Smooth muscle cell (in vitro differentiated cells): Measurements from ENCODE around the gene HMSD. TPM values are rescaled to one million over a fixed set of nuclear protein-coding genes. Genes with fewer than 3 reads are reported as not detected.

Experiments
- DNase-seq: peaks from one replicate; lab custom pipeline; 2025; ENCODE audit not compliant: unreplicated experiment; lab: John Stamatoyannopoulos, UW
- H2AFZ ChIP-seq: fragments of 200-600 bp; sonication (generic); 2 replicates; pipeline ENCODE4 v1.6.0; 2016; ENCODE audit warnings: antibody characterized with exemption, low read depth, mild to moderate bottlenecking
- H3F3A ChIP-seq: fragments of 200-600 bp; sonication (generic); 2 replicates; pipeline ENCODE4 v1.6.0; 2017; ENCODE audit warnings: antibody characterized with exemption, low read depth
- H3K27ac ChIP-seq: fragments of 200-600 bp; sonication (generic); 2 replicates; pipeline ENCODE4 v1.5.1; 2016; ENCODE audit warnings: low read depth, mild to moderate bottlenecking
- H3K27me3 ChIP-seq: fragments of 200-600 bp; sonication (generic); 2 replicates; pipeline ENCODE4 v1.6.1; 2016; ENCODE audit warnings: low read depth, mild to moderate bottlenecking
- H3K36me3 ChIP-seq: fragments of 200-600 bp; sonication (generic); 2 replicates; pipeline ENCODE4 v1.5.1; 2016; ENCODE audit warnings: low read depth
- H3K4me1 ChIP-seq: fragments of 200-600 bp; sonication (generic); 2 replicates; pipeline ENCODE4 v1.5.1; 2016; ENCODE audit warnings: low read depth
- H3K4me2 ChIP-seq: fragments of 200-600 bp; sonication (generic); 2 replicates; pipeline ENCODE4 v1.6.0; 2016; ENCODE audit warnings: mild to moderate bottlenecking
- H3K4me3 ChIP-seq: fragments of 200-600 bp; sonication (generic); 2 replicates; pipeline ENCODE4 v1.5.1; 2016; ENCODE audit warnings: mild to moderate bottlenecking
- H3K79me2 ChIP-seq: fragments of 200-600 bp; sonication (generic); 2 replicates; pipeline ENCODE4 v1.6.0; 2016; ENCODE audit warnings: low read depth, mild to moderate bottlenecking
- H3K9ac ChIP-seq: fragments of 200-600 bp; sonication (generic); 2 replicates; pipeline ENCODE4 v1.6.0; 2016; ENCODE audit warnings: low read depth
- H3K9me3 ChIP-seq: fragments of 200-600 bp; sonication (generic); replicated peaks from 2 replicates; pipeline ENCODE4 v1.5.1; 2016; ENCODE audit warnings: low read depth
- H4K20me1 ChIP-seq: fragments of 200-600 bp; sonication (generic); 2 replicates; pipeline ENCODE4 v1.6.0; 2016; ENCODE audit warnings: low read depth
- WGBS: methylation state at CpG from one replicate; pipeline ENCODE4 v1.1.7; 2016; ENCODE audit warnings: low lambda C conversion rate; 5-methylcytosine and 5-hydroxymethylcytosine counted together
- polyA plus RNA-seq: library from polyadenylated mRNA; unstranded; fragments of >200 nt; fragmentation: Nextera tagmentation; extraction: Ambion mirVana; gene quantifications from 2 replicates; pipeline ENCODE4 v1.2.1, GENCODE V29; 2016
- total RNA-seq: library from RNA; depleted of rRNA; stranded (reverse); fragments of >200 nt; gene quantifications from 2 replicates; pipeline ENCODE4 v1.2.3, GENCODE V29; 2014
- TF ChIP-seq, protein P1 (sequence below): fragments of 200-600 bp; sonication (generic); IDR thresholded peaks from 2 replicates; pipeline ENCODE4 v1.5.1; 2017; ENCODE audit warnings: borderline replicate concordance, mild to moderate bottlenecking, antibody characterized with exemption; ENCODE audit not compliant: insufficient read depth, poor library complexity, severe bottlenecking

The HMSD gene
- total and polyA plus RNA-seq, 2 experiments from 2014 or later = 0.26 TPM; not detected in 1

GRCh38 chr18:63969942-63970808 lies 21.1 kb downstream of the HMSD start, which contains the start of gene SERPINB8:
SERPINB8 (plus strand) TSS chr18:63970081; CDS start chr18:63978309, 8,228 bp downstream.
- H3K4me1 ChIP-seq = peaks cover 9% of the 10 kb centered on the region

GRCh38 chr18:63970809-63971205 lies 21.7 kb downstream of the HMSD start:
- TF ChIP-seq, protein P1, sequence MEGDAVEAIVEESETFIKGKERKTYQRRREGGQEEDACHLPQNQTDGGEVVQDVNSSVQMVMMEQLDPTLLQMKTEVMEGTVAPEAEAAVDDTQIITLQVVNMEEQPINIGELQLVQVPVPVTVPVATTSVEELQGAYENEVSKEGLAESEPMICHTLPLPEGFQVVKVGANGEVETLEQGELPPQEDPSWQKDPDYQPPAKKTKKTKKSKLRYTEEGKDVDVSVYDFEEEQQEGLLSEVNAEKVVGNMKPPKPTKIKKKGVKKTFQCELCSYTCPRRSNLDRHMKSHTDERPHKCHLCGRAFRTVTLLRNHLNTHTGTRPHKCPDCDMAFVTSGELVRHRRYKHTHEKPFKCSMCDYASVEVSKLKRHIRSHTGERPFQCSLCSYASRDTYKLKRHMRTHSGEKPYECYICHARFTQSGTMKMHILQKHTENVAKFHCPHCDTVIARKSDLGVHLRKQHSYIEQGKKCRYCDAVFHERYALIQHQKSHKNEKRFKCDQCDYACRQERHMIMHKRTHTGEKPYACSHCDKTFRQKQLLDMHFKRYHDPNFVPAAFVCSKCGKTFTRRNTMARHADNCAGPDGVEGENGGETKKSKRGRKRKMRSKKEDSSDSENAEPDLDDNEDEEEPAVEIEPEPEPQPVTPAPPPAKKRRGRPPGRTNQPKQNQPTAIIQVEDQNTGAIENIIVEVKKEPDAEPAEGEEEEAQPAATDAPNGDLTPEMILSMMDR = no peak
- Histone ChIP-seq H3K9ac (peak overlapping the region; percentile 93), H2AFZ (peak overlapping the region; percentile 42), H3F3A (peaks cover 2% of the 10 kb centered on the region), H3K79me2 (peaks cover 26% of the 10 kb centered on the region), H3K27ac (peak overlapping the region; percentile 96), H3K9me3 (no peaks in the 10 kb centered on the region), H4K20me1 (no peaks in the 10 kb centered on the region), H3K27me3 (no peaks in the 10 kb centered on the region), H3K4me2 (peak overlapping the region; percentile 91), H3K36me3 (no peaks in the 10 kb centered on the region), H3K4me3 (peak overlapping the region; percentile 77), H3K4me1 (peaks cover 9% of the 10 kb centered on the region)
- WGBS = 8% methylated on average over 18 of the region's 18 CpGs
- DNase-seq = peak; percentile 43

More at GRCh38 chr18:63969942-63970808, 21.1 kb downstream of the HMSD start, which contains the start of gene SERPINB8:
- under 1% methylated on average over 57 of the region's 62 CpGs for WGBS
- H3K4me3 ChIP-seq = peak within 1 kb of the TSS; percentile 77
- peaks cover 21% of the 10 kb centered on the region for H3K79me2 ChIP-seq
- no peaks in the 10 kb centered on the region for H3K9me3 ChIP-seq
- peak within 1 kb of the TSS; percentile 96 for H3K27ac ChIP-seq
- TF ChIP-seq, protein P1 = no peak
- no peaks in the 10 kb centered on the region for H3K27me3 ChIP-seq
- peak within 1 kb of the TSS; percentile 91 for H3K4me2 ChIP-seq
- H3K36me3 ChIP-seq = no peaks in the 10 kb centered on the region
- DNase-seq = peak; percentile 75
- H3K9ac ChIP-seq = peak within 1 kb of the TSS; percentile 93
- H3F3A ChIP-seq = peaks cover 2% of the 10 kb centered on the region
- H2AFZ ChIP-seq = peak within 1 kb of the TSS; percentile 54
- H4K20me1 ChIP-seq = no peaks in the 10 kb centered on the region

GRCh38 chr18:63971320-63972001 lies 22.4 kb downstream of the HMSD start:
- no peaks in the 10 kb centered on the region for H3K36me3 ChIP-seq
- peaks cover 2% of the 10 kb centered on the region for H3F3A ChIP-seq
- WGBS = 65% methylated on average over 13 of the region's 13 CpGs
- H3K4me1 ChIP-seq = peaks cover 9% of the 10 kb centered on the region
- peak overlapping the region; percentile 77 for H3K4me3 ChIP-seq
- H3K4me2 ChIP-seq = peak overlapping the region; percentile 91
- no peaks in the 10 kb centered on the region for H4K20me1 ChIP-seq
- peak overlapping the region; percentile 93 for H3K9ac ChIP-seq
- peak overlapping the region; percentile 42 for H2AFZ ChIP-seq
- H3K9me3 ChIP-seq = no peaks in the 10 kb centered on the region
- no peak for DNase-seq
- H3K79me2 ChIP-seq = peaks cover 29% of the 10 kb centered on the region
- TF ChIP-seq, protein P1 = no peak
- H3K27ac ChIP-seq = peak overlapping the region; percentile 96
- H3K27me3 ChIP-seq = no peaks in the 10 kb centered on the region
